ENCODE results near the gene STRBP.

GRCh38 chr9:123080444-123080843 lies 187.9 kb downstream of the STRBP start:
- TF ChIP-seq CTCF (IDR thresholded peaks at IDR 0.05; ENCODE audit: low read length): no peak
- TF ChIP-seq EZH2 (optimal IDR thresholded peaks at IDR 0.05; ENCODE audit: low read depth, low read length): no peak
- TF ChIP-seq EZH2phosphoT487 (IDR thresholded peaks at IDR 0.05; ENCODE audit: low read length): no peak
